Body of pancreas (tissue), 4 donors: ENCODE data around the gene AFF4. TPM values are rescaled to one million over a fixed set of nuclear protein-coding genes. Genes with fewer than 3 reads are reported as not detected.
A peak's percentile ranks its signal among the peaks of the same experiment; 100 is the strongest.

Experiments used
- ATAC-seq: fragments of 150-250 bp; one replicate; pipeline ENCODE4 v1.9.1; 2016
- DNase-seq, 4 donors: peaks; one replicate each; pipeline ENCODE4 v3.0.0-alpha.2; 2019
- H3K27ac ChIP-seq, 4 donors: fragments of 200-600 bp; sonication (generic); 1 replicate in 3 of 4; 2 replicates in 1 of 4; pipeline versions ENCODE4 v1.5.1 to v1.6.1; 2016 to 2019; ENCODE audit warnings: mild to moderate bottlenecking in 1 of 4, mixed read lengths in 1 of 4, moderate library complexity in 1 of 4
- H3K27me3 ChIP-seq, 2 donors: fragments of 200-600 bp; sonication (generic); one replicate each; pipeline ENCODE4 v1.6.0; 2016; ENCODE audit warnings: mild to moderate bottlenecking in 1 of 2
- H3K36me3 ChIP-seq, 2 donors: fragments of 200-600 bp; sonication (generic); replicated peaks in 1 of 2; 2 replicates each; pipeline ENCODE4 v1.5.1; 2016; ENCODE audit warnings: low read depth in 2 of 2; ENCODE audit not compliant: insufficient read depth in 1 of 2
- H3K4me1 ChIP-seq: fragments of 200-600 bp; sonication (generic); one replicate; pipeline ENCODE4 v1.6.0; 2016
- H3K4me3 ChIP-seq, 2 donors: fragments of 200-600 bp; sonication (generic); 1 replicate in 1 of 2; 2 replicates in 1 of 2; pipeline ENCODE4 v1.5.1; 2016 to 2019
- H3K9me3 ChIP-seq, 3 donors: fragments of 200-600 bp; sonication (generic); 1 replicate in 2 of 3; 2 replicates in 1 of 3; pipeline ENCODE4 v1.5.1; 2016
- POLR2A ChIP-seq, 3 donors: fragments of 450-650 bp; IDR thresholded peaks; one replicate each; pipeline ENCODE4 v1.6.1; 2016; ENCODE audit warnings: antibody characterized with exemption in 3 of 3, mild to moderate bottlenecking in 2 of 3
- WGBS, 2 donors: methylation state at CpG; one replicate each; pipeline ENCODE4 v1.1.5; 2017; 5-methylcytosine and 5-hydroxymethylcytosine counted together
- intact Hi-C: fragments of 100-400 bp; cut with DNase I; formaldehyde crosslinking; loops from one replicate; pipeline ENCODE4 v1.15.1; 2023
- total RNA-seq, 2 donors: library from RNA; depleted of rRNA; stranded (reverse); fragments of >200 nt; gene quantifications; one replicate each; pipeline ENCODE4 v1.1.0, GENCODE V29; 2016
- TF ChIP-seq, protein P1 (sequence below), 7 experiments: fragments of 450-650 bp in 4 of 7; fragments of 200-600 bp in 3 of 7; sonication (generic) in 3 of 7; IDR thresholded peaks; one replicate each; pipeline ENCODE4 v1.5.1; 2016 to 2019; ENCODE audit warnings: antibody characterized with exemption in 7 of 7

The AFF4 gene
- total RNA-seq, 2 donors from 2014 or later = 31.4 to 32.3 TPM

DNA sequence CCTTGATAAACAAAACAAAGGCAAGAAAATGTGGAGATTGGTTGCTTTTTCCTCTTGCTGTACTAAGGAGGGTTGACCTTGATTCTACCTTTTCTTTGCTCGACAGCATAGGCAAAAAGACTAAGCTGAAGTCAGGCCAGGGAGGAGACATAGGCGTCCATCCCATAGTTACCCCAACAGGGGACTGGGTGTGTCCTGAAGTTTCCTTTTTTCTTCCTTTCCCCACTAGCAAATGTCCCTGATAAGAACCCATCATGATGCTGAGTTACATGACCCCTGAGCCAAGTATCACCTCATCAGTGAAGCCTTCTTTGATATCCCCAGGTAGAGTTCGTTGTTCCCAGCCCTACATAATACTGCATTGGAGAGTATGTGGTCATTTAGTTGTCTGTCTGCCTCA lies 123.1 kb downstream of the AFF4 start:
- Histone ChIP-seq H3K27me3 (no peaks in the 10 kb centered on the region), H3K36me3 (no peaks in the 10 kb centered on the region), H3K9me3 (no peaks in the 10 kb centered on the region), H3K27ac (peak overlapping the region in 1 of 4 donors; percentile 20), H3K4me3 (no peak overlapping the region), H3K4me1 (no peaks in the 10 kb centered on the region)
- DNase-seq (no peak), ATAC-seq (no peak)
- WGBS, 2 donors = 69 to 85% methylated on average over 3 of the region's 3 CpGs
- intact Hi-C loops = no loop called here
- no peak for TF ChIP-seq POLR2A (IDR thresholded peaks at IDR 0.05)
- TF ChIP-seq, protein P1, sequence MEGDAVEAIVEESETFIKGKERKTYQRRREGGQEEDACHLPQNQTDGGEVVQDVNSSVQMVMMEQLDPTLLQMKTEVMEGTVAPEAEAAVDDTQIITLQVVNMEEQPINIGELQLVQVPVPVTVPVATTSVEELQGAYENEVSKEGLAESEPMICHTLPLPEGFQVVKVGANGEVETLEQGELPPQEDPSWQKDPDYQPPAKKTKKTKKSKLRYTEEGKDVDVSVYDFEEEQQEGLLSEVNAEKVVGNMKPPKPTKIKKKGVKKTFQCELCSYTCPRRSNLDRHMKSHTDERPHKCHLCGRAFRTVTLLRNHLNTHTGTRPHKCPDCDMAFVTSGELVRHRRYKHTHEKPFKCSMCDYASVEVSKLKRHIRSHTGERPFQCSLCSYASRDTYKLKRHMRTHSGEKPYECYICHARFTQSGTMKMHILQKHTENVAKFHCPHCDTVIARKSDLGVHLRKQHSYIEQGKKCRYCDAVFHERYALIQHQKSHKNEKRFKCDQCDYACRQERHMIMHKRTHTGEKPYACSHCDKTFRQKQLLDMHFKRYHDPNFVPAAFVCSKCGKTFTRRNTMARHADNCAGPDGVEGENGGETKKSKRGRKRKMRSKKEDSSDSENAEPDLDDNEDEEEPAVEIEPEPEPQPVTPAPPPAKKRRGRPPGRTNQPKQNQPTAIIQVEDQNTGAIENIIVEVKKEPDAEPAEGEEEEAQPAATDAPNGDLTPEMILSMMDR (IDR thresholded peaks at IDR 0.05) = no peak

- TF ChIP-seq, protein P1 (IDR thresholded peaks at IDR 0.05) = no peak
- no peak for TF ChIP-seq POLR2A (IDR thresholded peaks at IDR 0.05)
- Histone ChIP-seq H3K27me3 (no peaks in the 10 kb centered on the region), H3K36me3 (no peaks in the 10 kb centered on the region), H3K4me3 (no peak overlapping the region), H3K4me1 (no peaks in the 10 kb centered on the region), H3K9me3 (no peaks in the 10 kb centered on the region), H3K27ac (peak overlapping the region in 1 of 4 donors; percentile 20)
- intact Hi-C loops = no loop called here
- no peak for DNase-seq
- 87 to 91% methylated on average over 8 of the region's 8 CpGs for WGBS, 2 donors
- ATAC-seq = no peak
Observed at GRCh38 chr5:132839426-132840301, 123.8 kb downstream of the AFF4 start.

GRCh38 chr5:132838516-132839282 lies 124.7 kb downstream of the AFF4 start:
- H3K36me3 ChIP-seq = no peaks in the 10 kb centered on the region
- H3K27ac ChIP-seq = no peak overlapping the region
- no peak overlapping the region for H3K4me3 ChIP-seq
- intact Hi-C loops = no loop called here
- no peaks in the 10 kb centered on the region for H3K4me1 ChIP-seq
- no peak for ATAC-seq
- WGBS, 2 donors = 58 to 70% methylated on average over 3 of the region's 3 CpGs
- H3K27me3 ChIP-seq = no peaks in the 10 kb centered on the region
- DNase-seq = no peak
- TF ChIP-seq, protein P1 (IDR thresholded peaks at IDR 0.05) = no peak
- no peak for TF ChIP-seq POLR2A (IDR thresholded peaks at IDR 0.05)
- H3K9me3 ChIP-seq = no peaks in the 10 kb centered on the region

DNA sequence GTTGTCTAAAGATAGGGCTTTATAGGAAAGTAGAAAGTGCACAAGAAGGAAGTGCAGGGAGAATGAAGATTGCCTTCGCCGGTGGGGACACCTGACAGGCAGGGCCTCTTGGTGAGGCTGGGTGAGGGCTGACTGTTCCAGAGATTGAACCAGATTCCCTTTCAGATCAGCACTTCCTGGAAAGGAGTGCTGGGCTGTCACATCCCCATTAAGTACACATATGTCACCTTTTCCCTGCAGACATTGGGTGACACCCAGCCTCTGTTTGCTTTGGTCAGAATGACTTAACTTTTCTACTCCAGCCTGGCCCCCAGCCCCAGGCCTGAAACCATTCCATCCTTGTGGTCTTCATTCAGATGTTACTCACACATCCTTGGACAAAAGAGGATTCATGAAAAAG lies 125.6 kb downstream of the AFF4 start:
- Histone ChIP-seq H3K9me3 (no peaks in the 10 kb centered on the region), H3K4me1 (no peaks in the 10 kb centered on the region), H3K27me3 (no peaks in the 10 kb centered on the region), H3K27ac (peak overlapping the region in 2 of 4 donors; percentile 21 to 35), H3K4me3 (no peak overlapping the region), H3K36me3 (no peaks in the 10 kb centered on the region)
- intact Hi-C loops = no loop called here
- peak; percentile 67 for ATAC-seq
- no peak for TF ChIP-seq POLR2A (IDR thresholded peaks at IDR 0.05)
- TF ChIP-seq, protein P1 (IDR thresholded peaks at IDR 0.05) = no peak
- WGBS, 2 donors = 67 to 76% methylated on average over 2 of the region's 2 CpGs
- peak in 1 of 4 donors; percentile 42 for DNase-seq
